ENCODE data around the gene LCN15. TPM values are rescaled to one million over a fixed set of nuclear protein-coding genes. Genes with fewer than 3 reads are reported as not detected.
A peak's percentile ranks its signal among the peaks of the same experiment; 100 is the strongest.

The LCN15 gene
- total and polyA plus RNA-seq, 2 of the 13 experiments (the other 11 are each of a cell fraction or from before 2014, with no cell fraction given), result 1.3 to 53.7 TPM

GRCh38 chr9:136728080-136728547 is 36.2 kb downstream of the LCN15 start (continued):
- TF ChIP-seq KLF16 (CRISPR knock-in tag; IDR thresholded peaks at IDR 0.05) (peak in 1 of 2 experiments; percentile 91; a peak in 3 of 4 replicates), PBX2 (CRISPR knock-in tag; IDR thresholded peaks at IDR 0.05) (no peak), ZNF234 (CRISPR knock-in tag; conservative IDR thresholded peaks at IDR 0.05) (peak; percentile 79), SRSF4 (IDR thresholded peaks at IDR 0.05; ENCODE audit: low read depth, low read length, poor library complexity, severe bottlenecking) (no peak), ARID2 (CRISPR knock-in tag; IDR thresholded peaks at IDR 0.05; ENCODE audit: borderline replicate concordance) (no peak; the same call in 1 of the 2 replicates), HNRNPK (IDR thresholded peaks at IDR 0.05; ENCODE audit: low read depth, low read length, poor library complexity, severe bottlenecking) (peak; percentile 30), DNMT3B (CRISPR knock-in tag; conservative IDR thresholded peaks at IDR 0.05) (peak; percentile 48; the same call in 1 of the 2 replicates), ZNF720 (CRISPR knock-in tag; IDR thresholded peaks at IDR 0.05) (no peak), EED (CRISPR knock-in tag; IDR thresholded peaks at IDR 0.05) (peak; percentile 73; the same call in 1 of the 2 replicates), NCOA1 (CRISPR knock-in tag; IDR thresholded peaks at IDR 0.05) (no peak), ZNF570 (CRISPR knock-in tag; IDR thresholded peaks at IDR 0.05; ENCODE audit: borderline replicate concordance) (no peak; the same call in 1 of the 2 replicates), PCBP2 (optimal IDR thresholded peaks at IDR 0.05; ENCODE audit: low read depth, low read length, poor library complexity, severe bottlenecking) (no peak), PPARG (CRISPR knock-in tag; conservative IDR thresholded peaks at IDR 0.05) (0 out of 2 replicates have a peak, but pooled peaks have one; percentile 19), ZNF552 (CRISPR knock-in tag; IDR thresholded peaks at IDR 0.05; ENCODE audit: borderline replicate concordance) (peak; percentile 74; the same call in 1 of the 2 replicates), ZNF782 (CRISPR knock-in tag; IDR thresholded peaks at IDR 0.05; ENCODE audit: borderline replicate concordance) (no peak), ZNF558 (CRISPR knock-in tag; IDR thresholded peaks at IDR 0.05; ENCODE audit: borderline replicate concordance) (peak; percentile 25; the same call in 1 of the 2 replicates), PRDM4 (CRISPR knock-in tag; IDR thresholded peaks at IDR 0.05; ENCODE audit: borderline replicate concordance) (no peak; the same call in 1 of the 2 replicates)
- TF ChIP-seq, protein P1, sequence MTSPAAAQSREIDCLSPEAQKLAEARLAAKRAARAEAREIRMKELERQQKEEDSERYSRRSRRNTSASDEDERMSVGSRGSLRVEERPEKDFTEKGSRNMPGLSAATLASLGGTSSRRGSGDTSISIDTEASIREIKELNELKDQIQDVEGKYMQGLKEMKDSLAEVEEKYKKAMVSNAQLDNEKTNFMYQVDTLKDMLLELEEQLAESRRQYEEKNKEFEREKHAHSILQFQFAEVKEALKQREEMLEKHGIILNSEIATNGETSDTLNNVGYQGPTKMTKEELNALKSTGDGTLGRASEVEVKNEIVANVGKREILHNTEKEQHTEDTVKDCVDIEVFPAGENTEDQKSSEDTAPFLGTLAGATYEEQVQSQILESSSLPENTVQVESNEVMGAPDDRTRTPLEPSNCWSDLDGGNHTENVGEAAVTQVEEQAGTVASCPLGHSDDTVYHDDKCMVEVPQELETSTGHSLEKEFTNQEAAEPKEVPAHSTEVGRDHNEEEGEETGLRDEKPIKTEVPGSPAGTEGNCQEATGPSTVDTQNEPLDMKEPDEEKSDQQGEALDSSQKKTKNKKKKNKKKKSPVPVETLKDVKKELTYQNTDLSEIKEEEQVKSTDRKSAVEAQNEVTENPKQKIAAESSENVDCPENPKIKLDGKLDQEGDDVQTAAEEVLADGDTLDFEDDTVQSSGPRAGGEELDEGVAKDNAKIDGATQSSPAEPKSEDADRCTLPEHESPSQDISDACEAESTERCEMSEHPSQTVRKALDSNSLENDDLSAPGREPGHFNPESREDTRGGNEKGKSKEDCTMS (CRISPR knock-in tag; conservative IDR thresholded peaks at IDR 0.05), result no peak
- TF ChIP-seq, protein P2, sequence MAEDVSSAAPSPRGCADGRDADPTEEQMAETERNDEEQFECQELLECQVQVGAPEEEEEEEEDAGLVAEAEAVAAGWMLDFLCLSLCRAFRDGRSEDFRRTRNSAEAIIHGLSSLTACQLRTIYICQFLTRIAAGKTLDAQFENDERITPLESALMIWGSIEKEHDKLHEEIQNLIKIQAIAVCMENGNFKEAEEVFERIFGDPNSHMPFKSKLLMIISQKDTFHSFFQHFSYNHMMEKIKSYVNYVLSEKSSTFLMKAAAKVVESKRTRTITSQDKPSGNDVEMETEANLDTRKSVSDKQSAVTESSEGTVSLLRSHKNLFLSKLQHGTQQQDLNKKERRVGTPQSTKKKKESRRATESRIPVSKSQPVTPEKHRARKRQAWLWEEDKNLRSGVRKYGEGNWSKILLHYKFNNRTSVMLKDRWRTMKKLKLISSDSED (CRISPR knock-in tag; IDR thresholded peaks at IDR 0.05), result no peak; the same call in 1 of the 2 replicates
